SK-N-MC (cell line): ENCODE measurements around the gene ACACA.

Source experiments
- EZH2 ChIP-seq: fragments of 200-600 bp; sonication (generic); IDR thresholded peaks from one replicate; pipeline ENCODE4 v1.6.1; 2017; ENCODE audit warnings: antibody characterized with exemption
- FOXP2 ChIP-seq: optimal IDR thresholded peaks from 2 replicates; pipeline ENCODE3; 2011; ENCODE audit warnings: mild to moderate bottlenecking, moderate library complexity; ENCODE audit not compliant: insufficient read depth; ENCODE audit errors: extremely low read length, control extremely low read depth
- POLR2AphosphoS5 ChIP-seq: IDR thresholded peaks from 2 replicates; pipeline ENCODE4 v1.6.1; 2012; ENCODE audit warnings: mild to moderate bottlenecking, low read depth, low read length, borderline replicate concordance

DNA sequence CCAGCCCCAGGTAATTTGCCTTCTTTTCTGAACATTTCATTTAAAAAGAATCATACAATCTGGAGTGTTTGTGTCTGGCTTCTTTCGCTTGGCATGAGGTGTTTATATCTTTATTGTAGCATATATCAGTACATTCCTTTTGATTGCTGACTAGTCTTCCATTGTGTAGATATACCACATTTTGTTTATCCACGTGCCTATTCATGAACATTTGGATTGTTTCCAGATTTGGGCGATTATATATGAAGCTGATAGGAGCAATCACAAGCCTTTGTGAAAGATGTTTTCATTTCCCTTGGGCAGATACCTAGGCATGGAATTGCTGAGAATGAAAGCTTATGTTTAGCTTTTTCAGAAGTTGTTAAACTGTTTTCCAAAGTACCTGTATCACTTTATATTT lies 337.5 kb downstream of the ACACA start:
- TF ChIP-seq EZH2 = no peak
- no peak for TF ChIP-seq POLR2AphosphoS5
- TF ChIP-seq FOXP2 = no peak
